Activated CD8-positive, alpha-beta T cell treated with anti-CD3 and anti-CD28 coated beads, Interleukin-2, amount 10 ng/mL, durations not matched to agents 7 days and 5 days (primary cell): ENCODE measurements around the gene LPIN1. TPM values are rescaled to one million over a fixed set of nuclear protein-coding genes. Genes with fewer than 3 reads are reported as not detected.

Source experiments
- ATAC-seq: fragments of 150-1000 bp; cut with Tn5 transposase; one replicate; pipeline ENCODE4 v1.10.0; 2021; ENCODE audit warnings: moderate library complexity
- CTCF ChIA-PET: fragments of 350-600 bp; sonication (Branson Sonifier 250); formaldehyde crosslinking; loops from one replicate; lab custom pipeline; 2021; ENCODE audit warnings: antibody characterized with exemption; lab: Charles Lee
- POLR2A ChIA-PET: fragments of 350-600 bp; sonication (Branson Sonifier 250); formaldehyde crosslinking; loops from one replicate; lab custom pipeline; 2021; ENCODE audit warnings: antibody characterized with exemption; lab: Charles Lee
- DNase-seq: peaks from one replicate; pipeline ENCODE4 v3.0.0-alpha.2; 2020
- H3K27ac Mint-ChIP-seq: one replicate; pipeline ENCODE4 v1.8.0; 2021; ENCODE audit warnings: mild to moderate bottlenecking, mixed read lengths
- H3K27me3 Mint-ChIP-seq: one replicate; pipeline ENCODE4 v1.8.0; 2021; ENCODE audit warnings: low read depth, mixed read lengths
- H3K36me3 Mint-ChIP-seq: one replicate; pipeline ENCODE4 v1.8.0; 2021; ENCODE audit warnings: low read depth, mixed read lengths
- H3K4me1 Mint-ChIP-seq: one replicate; pipeline ENCODE4 v1.8.0; 2021; ENCODE audit warnings: low read depth, mixed read lengths
- H3K4me3 Mint-ChIP-seq: one replicate; pipeline ENCODE4 v1.8.0; 2021; ENCODE audit warnings: mild to moderate bottlenecking, mixed read lengths
- H3K9me3 Mint-ChIP-seq: one replicate; pipeline ENCODE4 v1.8.0; 2022; ENCODE audit warnings: mixed read lengths; ENCODE audit not compliant: insufficient read depth
- total RNA-seq, 2 experiments: library from RNA; stranded (reverse); gene quantifications; one replicate each; pipeline ENCODE4 v1.2.3, GENCODE V29; 2021

LPIN1 gene
- 10 to 100 TPM; 46.8 to 54.7 TPM for total RNA-seq

GRCh38 chr2:11746376-11746806 is at the start of gene LPIN1:
Gene LPIN1, plus strand, starts transcription at chr2:11746632. Its CDS starts 18,910 bp downstream, at chr2:11765542.
- no peaks in the 10 kb centered on the region for H3K27me3 Mint-ChIP-seq
- ChIA-PET POLR2A (interaction anchor here (1.1 to 1.5 kb wide), 3 partner anchors 18 to 31 kb away, joined by 3 to 5 read pairs (median 4); no protein-coding TSS in a partner anchor), CTCF (interaction anchor here (0.9 to 14.0 kb wide), 10 partner anchors 7 to 58 kb away, joined by 3 to 251 read pairs (median 6); no protein-coding TSS in a partner anchor)
- H3K27ac Mint-ChIP-seq = peak within 1 kb of the TSS; percentile 82
- ATAC-seq (peak; percentile 82), DNase-seq (peak; percentile 87)
- no peaks in the 10 kb centered on the region for H3K9me3 Mint-ChIP-seq
- H3K4me1 Mint-ChIP-seq = peaks cover 75% of the 10 kb centered on the region
- H3K4me3 Mint-ChIP-seq = peak within 1 kb of the TSS; percentile 92
- peaks cover 7% of the 10 kb centered on the region for H3K36me3 Mint-ChIP-seq

GRCh38 chr2:11696736-11697102 is 49.7 kb upstream of the LPIN1 start:
- Mint-ChIP-seq H3K4me3 (no peak overlapping the region), H3K27me3 (peaks cover 2% of the 10 kb centered on the region), H3K27ac (no peak overlapping the region), H3K9me3 (no peaks in the 10 kb centered on the region), H3K4me1 (peaks cover 12% of the 10 kb centered on the region), H3K36me3 (no peaks in the 10 kb centered on the region)
- ChIA-PET CTCF (interaction anchor here (0.8 to 7.7 kb wide), 4 partner anchors 57 to 87 kb away, joined by 3 to 46 read pairs (median 16); no protein-coding TSS in a partner anchor), POLR2A (no interaction called here)
- ATAC-seq (no peak), DNase-seq (no peak)

- no peak overlapping the region for H3K4me3 Mint-ChIP-seq
- H3K27me3 Mint-ChIP-seq = peaks cover 2% of the 10 kb centered on the region
Measured at GRCh38 chr2:11697103-11697871, 49.1 kb upstream of the LPIN1 start.

GRCh38 chr2:11698009-11698922 is 48.2 kb upstream of the LPIN1 start:
- Mint-ChIP-seq H3K9me3 (no peaks in the 10 kb centered on the region), H3K27ac (no peak overlapping the region), H3K36me3 (no peaks in the 10 kb centered on the region), H3K4me1 (peaks cover 6% of the 10 kb centered on the region), H3K27me3 (peaks cover 2% of the 10 kb centered on the region), H3K4me3 (no peak overlapping the region)
- CTCF ChIA-PET = interaction anchor here (1.2 to 7.7 kb wide), 5 partner anchors 8 to 86 kb away, joined by 5 to 46 read pairs (median 7); no protein-coding TSS in a partner anchor
- DNase-seq (no peak), ATAC-seq (no peak)
- POLR2A ChIA-PET = no interaction called here

More at GRCh38 chr2:11697103-11697871, 49.1 kb upstream of the LPIN1 start:
- no peak for DNase-seq
- POLR2A ChIA-PET = no interaction called here
- no peaks in the 10 kb centered on the region for H3K9me3 Mint-ChIP-seq
- ATAC-seq = no peak
- peaks cover 12% of the 10 kb centered on the region for H3K4me1 Mint-ChIP-seq
- H3K36me3 Mint-ChIP-seq = no peaks in the 10 kb centered on the region
- no peak overlapping the region for H3K27ac Mint-ChIP-seq
- CTCF ChIA-PET = interaction anchor here (0.8 to 7.7 kb wide), 5 partner anchors 15 to 87 kb away, joined by 3 to 46 read pairs (median 6); no protein-coding TSS in a partner anchor

- ATAC-seq (no peak), DNase-seq (no peak)
- POLR2A ChIA-PET = no interaction called here
- Mint-ChIP-seq H3K9me3 (no peaks in the 10 kb centered on the region), H3K27ac (no peak overlapping the region), H3K27me3 (peaks cover 2% of the 10 kb centered on the region), H3K4me3 (no peak overlapping the region), H3K36me3 (no peaks in the 10 kb centered on the region), H3K4me1 (peaks cover 6% of the 10 kb centered on the region)
- CTCF ChIA-PET = interaction anchor here (0.6 to 2.9 kb wide), 3 partner anchors 10 to 80 kb away, joined by 3 to 11 read pairs (median 5); no protein-coding TSS in a partner anchor
Measured at GRCh38 chr2:11699686-11700670, 46.5 kb upstream of the LPIN1 start.

- no peaks in the 10 kb centered on the region for H3K9me3 Mint-ChIP-seq
- DNase-seq = no peak
- POLR2A ChIA-PET = no interaction called here
- H3K27me3 Mint-ChIP-seq = peaks cover 4% of the 10 kb centered on the region
- no peaks in the 10 kb centered on the region for H3K36me3 Mint-ChIP-seq
- CTCF ChIA-PET = no interaction called here
- peaks cover 6% of the 10 kb centered on the region for H3K4me1 Mint-ChIP-seq
- H3K4me3 Mint-ChIP-seq = no peak overlapping the region
- no peak for ATAC-seq
- no peak overlapping the region for H3K27ac Mint-ChIP-seq
Measured at GRCh38 chr2:11701206-11701605, 45.2 kb upstream of the LPIN1 start.

GRCh38 chr2:11701751-11702301 is 44.6 kb upstream of the LPIN1 start:
- Mint-ChIP-seq H3K27me3 (peaks cover 4% of the 10 kb centered on the region), H3K4me3 (no peak overlapping the region), H3K9me3 (no peaks in the 10 kb centered on the region), H3K4me1 (peaks cover 5% of the 10 kb centered on the region), H3K36me3 (no peaks in the 10 kb centered on the region), H3K27ac (no peak overlapping the region)
- POLR2A ChIA-PET = no interaction called here
- no peak for DNase-seq
- CTCF ChIA-PET = no interaction called here
- ATAC-seq = peak; percentile 53

- H3K27ac Mint-ChIP-seq = no peak overlapping the region
- POLR2A ChIA-PET = no interaction called here
- ATAC-seq (no peak), DNase-seq (no peak)
- CTCF ChIA-PET = interaction anchor here (1.3 kb wide), 1 partner anchor 10 kb away, joined by 3 read pairs; no protein-coding TSS in a partner anchor
- H3K4me1 Mint-ChIP-seq = no peaks in the 10 kb centered on the region
- H3K27me3 Mint-ChIP-seq = peaks cover 4% of the 10 kb centered on the region
- no peak overlapping the region for H3K4me3 Mint-ChIP-seq
- no peaks in the 10 kb centered on the region for H3K36me3 Mint-ChIP-seq
- H3K9me3 Mint-ChIP-seq = no peaks in the 10 kb centered on the region
Measured at GRCh38 chr2:11702946-11703345, 43.5 kb upstream of the LPIN1 start.

GRCh38 chr2:11703700-11704099 is 42.7 kb upstream of the LPIN1 start:
- no peak overlapping the region for H3K4me3 Mint-ChIP-seq
- H3K27ac Mint-ChIP-seq = no peak overlapping the region

GRCh38 chr2:11705063-11705462 is 41.4 kb upstream of the LPIN1 start:
- no peak for ATAC-seq
- H3K4me3 Mint-ChIP-seq = no peak overlapping the region
- POLR2A ChIA-PET = no interaction called here
- CTCF ChIA-PET = no interaction called here
- peaks cover 5% of the 10 kb centered on the region for H3K27me3 Mint-ChIP-seq
- DNase-seq = no peak
- no peaks in the 10 kb centered on the region for H3K9me3 Mint-ChIP-seq
- no peaks in the 10 kb centered on the region for H3K4me1 Mint-ChIP-seq
- H3K27ac Mint-ChIP-seq = no peak overlapping the region
- no peaks in the 10 kb centered on the region for H3K36me3 Mint-ChIP-seq

More at GRCh38 chr2:11703700-11704099, 42.7 kb upstream of the LPIN1 start:
- CTCF ChIA-PET = interaction anchor here (1.3 kb wide), 1 partner anchor 11 kb away, joined by 3 read pairs; no protein-coding TSS in a partner anchor
- ATAC-seq (no peak), DNase-seq (no peak)
- POLR2A ChIA-PET = no interaction called here
- Mint-ChIP-seq H3K36me3 (no peaks in the 10 kb centered on the region), H3K9me3 (no peaks in the 10 kb centered on the region), H3K27me3 (peaks cover 4% of the 10 kb centered on the region), H3K4me1 (no peaks in the 10 kb centered on the region)
